HG03159 (cell line): ENCODE measurements around the gene TEKT4.
"Not testable (repeated sequence)": the region's sequence is repeated elsewhere in the genome, so short reads cannot be mapped to it uniquely, and the experiment has no call there.

Experiments
- ATAC-seq: cut with Tn5 transposase; IDR thresholded peaks from one replicate; pipeline ENCODE4 v1.9.1; 2021; ENCODE audit warnings: mild to moderate bottlenecking, moderate library complexity; ENCODE audit not compliant: unreplicated experiment

TEKT4 gene

DNA sequence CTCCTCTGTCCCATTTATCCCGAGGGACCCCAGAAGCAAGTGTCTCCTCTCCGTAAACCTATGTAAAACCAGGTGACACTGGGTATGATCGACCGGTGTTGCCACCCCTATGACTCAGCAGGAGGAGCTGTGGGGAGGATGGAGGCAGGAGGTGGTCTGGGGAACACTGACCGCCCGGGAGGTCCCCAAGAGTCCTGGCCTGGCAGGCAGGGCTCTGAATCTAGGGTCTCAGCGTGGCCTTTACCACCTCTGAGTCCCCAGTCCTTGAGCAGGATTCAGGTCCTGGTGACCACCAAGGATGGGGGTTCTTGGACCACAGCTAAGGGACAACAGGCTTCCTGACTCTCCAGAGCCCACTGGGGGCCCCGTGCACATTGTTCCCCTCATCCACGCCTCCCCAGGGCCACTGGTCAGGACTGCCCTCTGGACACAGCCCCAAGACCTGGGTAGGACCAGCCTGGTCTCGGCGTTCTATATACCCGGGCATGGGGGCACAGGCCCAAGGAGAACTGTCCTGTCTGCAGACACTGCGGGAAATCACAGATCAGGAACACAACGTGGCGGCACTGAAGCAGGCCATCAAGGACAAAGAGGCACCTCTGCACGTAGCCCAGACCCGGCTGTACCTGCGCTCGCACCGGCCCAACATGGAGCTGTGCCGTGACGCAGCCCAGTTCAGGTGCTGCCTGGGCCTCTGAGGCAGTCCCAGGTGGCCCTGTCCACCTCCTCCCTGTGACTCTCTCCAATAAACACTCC lies 4.0 kb downstream of the TEKT4 start:
- ATAC-seq = no peak

DNA sequence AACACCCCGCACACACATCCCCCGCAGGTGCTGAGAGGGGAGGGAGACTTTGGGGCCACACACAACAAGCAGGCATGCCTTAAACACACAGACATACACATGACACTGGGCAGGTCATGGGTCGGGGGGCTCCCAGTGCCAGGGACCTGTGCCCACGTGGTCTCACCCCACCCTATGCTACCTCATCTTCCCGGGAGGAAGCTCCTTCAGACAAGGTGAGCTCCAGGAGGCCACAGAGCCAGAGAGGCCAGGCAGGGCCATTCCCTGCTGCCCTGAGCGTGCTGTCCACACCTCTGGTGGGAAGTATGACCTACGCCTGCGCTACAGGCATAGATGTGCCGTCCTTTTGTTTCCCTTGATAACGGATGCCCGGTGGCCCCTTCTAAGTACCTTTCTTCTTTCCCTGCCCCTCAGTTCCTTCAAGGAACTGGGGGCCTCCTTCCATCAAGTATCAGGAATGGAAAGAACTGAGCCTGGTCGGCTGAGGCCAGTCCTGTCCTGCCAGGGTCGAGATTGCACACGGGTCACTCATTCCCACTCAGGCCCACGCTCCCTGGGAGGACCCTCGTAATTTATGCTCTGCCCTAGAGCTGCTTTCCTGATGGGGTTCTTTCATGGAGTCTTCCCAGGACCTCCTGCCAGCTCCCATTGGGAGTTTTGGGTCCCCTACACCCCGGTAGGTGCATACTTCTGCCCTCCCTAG lies 4.7 kb downstream of the TEKT4 start:
- no peak for ATAC-seq

DNA sequence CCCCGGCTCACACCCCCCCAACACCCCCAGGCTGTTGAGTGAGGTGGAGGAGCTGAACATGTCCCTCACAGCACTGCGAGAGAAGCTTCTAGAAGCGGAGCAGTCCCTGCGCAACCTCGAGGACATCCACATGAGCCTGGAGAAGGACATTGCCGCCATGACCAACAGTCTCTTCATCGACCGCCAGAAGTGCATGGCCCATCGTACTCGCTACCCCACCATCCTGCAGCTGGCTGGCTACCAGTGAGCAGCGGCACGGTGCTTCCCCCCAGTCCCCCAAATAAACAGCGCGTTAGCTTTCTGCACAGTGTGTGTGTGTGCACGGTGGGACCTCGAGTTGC lies 5.3 kb downstream of the TEKT4 start:
- ATAC-seq = no peak

DNA sequence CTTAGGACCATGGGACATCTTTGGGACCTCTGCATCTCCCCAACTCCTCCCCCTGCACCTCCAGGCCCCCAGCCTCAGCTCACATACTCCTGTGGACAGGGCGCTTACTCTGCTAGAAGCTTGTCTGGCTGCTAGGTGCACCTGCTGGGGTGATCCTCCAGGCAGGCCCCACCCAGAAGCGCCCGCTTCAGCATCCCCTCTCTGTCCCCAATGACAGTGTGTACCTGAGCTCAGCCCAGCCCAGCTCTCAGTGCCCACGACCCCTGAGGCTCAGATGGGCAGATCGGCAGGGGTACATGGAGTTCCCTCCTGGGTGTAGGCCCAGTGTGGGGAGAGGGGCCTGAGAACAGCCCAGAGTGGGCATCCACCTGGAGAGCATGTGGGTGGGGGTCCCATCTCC lies 5.9 kb downstream of the TEKT4 start:
- no peak for ATAC-seq

DNA sequence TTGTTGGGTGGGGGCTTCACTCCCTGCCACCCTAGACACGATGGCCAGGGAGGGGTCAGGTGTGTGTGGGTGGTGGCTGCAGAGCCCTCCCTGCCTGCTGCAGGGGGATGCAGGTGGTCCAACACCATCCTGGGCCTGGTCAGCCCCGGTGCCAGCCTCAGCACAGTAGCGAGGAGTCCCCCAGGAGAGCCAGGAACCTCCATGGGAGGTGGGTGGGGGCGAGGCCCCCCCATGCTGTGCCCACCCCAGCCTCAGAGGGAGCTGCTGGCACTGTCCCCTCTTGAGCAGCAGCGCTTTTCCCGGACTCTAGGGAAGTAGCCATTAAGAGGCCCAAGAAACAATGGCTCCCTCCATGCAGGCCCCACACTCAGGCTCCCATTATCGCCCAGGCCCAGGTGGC lies 7.3 kb downstream of the TEKT4 start:
- ATAC-seq = not testable (repeated sequence)

DNA sequence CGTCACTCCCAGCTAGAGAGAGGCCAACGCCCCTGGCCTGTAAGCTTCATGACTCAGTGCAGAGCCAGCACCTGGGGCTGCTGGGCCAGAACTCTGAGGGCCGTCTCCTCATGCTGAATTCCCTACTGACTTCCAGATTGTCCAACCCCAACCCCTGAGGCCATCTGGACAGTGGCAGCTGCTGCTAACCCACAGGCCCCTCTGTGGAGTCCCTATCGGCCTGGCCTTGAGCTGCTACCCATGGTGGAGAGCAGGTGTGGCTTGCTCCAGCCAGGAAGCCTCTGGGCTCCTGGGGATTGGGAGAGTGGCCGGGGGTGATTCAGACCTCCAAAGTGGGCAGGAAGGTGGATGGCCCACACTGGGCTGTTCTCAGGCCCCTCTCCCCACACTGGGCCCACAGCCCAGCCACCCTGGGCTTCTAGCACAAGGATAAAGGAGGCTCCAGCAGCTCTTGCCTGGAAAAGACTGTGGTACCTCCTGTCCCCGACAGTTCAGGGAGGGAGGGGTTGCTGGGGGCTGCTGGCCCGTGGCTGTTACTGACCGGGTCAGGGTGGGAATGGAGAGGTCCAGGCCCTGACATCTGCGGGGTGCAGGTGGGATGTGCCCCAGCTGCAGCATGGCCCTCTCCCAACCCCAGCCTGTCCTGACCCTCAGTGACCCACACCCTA lies 8.2 kb downstream of the TEKT4 start:
- no peak for ATAC-seq

DNA sequence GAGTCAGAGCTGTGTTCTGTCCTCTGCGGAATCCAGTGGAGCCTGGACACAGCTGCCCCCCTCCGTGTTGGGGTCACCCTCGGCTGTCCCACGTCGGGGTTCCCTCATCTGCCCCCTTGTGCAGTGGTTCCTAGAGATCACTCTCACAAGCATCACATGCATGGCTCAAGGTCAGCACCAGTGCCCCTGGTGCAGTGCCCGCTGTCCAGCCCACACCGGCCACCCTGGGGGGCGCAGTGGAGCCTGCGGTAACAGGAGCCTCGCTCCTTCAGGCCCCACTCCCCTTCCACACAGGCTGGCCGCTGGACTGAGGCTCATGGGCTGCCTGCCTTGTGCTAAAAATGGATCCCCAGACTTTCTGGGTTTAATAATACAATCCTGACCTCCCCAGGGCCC lies 8.8 kb downstream of the TEKT4 start:
- ATAC-seq = no peak

DNA sequence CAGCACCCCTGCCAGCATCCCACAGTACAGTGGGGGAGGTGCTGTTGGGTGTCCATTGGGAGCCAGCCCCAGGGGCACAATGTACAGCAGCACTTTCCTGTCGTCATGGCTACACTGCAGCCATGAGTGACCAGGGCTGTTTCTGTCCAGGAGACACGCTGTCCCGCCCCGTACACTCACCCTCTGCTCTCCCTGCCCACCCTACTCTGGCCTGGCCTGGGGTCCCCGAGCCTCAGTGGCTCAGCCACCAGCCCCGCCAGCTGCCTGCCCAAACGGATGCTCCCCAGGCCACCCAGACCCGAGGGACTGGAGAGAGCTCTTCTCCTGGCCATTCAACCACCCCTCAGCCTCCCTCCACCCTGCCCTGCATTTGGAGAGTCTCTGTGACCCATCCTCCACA lies 9.3 kb downstream of the TEKT4 start:
- ATAC-seq = no peak

DNA sequence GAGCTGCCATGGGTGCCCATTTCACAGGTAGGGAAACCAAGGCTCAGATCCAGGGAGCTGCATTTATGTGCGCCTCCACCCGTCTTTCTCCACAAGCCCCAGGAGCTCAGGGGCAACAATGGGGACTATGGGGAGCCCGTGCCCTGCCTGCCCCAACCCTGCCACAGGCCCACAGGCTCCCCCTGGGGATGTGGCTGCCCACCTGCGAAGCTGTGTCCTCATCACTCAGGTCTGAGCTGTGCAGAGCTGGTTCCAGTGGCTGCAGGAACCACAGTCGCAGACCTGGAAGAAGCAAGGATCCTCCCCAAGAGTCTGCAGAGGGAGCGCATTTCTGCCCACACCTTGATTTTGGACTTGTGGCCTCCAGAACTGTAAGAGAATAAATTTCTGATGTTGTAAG lies 9.8 kb downstream of the TEKT4 start:
- no peak for ATAC-seq

DNA sequence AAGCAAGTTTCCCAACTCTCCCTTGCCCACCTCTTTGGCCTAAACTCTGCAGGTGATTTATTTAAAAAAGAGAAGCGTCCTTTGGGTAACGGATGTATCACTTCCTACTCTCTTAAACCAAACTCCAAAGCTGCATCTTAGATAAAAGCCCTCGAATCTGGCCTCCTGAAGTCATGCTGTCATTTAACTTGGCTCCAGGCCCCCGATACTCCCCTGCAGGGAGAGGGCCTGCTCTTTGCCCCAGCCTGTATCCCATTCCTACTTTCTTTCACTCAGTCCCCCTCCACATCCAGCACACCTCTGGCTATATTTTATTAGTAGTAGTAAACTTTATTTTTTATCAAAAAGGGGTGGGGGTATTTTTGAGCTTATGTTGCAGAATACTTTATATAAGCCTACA lies 19.0 kb downstream of the TEKT4 start:
- ATAC-seq = no peak

DNA sequence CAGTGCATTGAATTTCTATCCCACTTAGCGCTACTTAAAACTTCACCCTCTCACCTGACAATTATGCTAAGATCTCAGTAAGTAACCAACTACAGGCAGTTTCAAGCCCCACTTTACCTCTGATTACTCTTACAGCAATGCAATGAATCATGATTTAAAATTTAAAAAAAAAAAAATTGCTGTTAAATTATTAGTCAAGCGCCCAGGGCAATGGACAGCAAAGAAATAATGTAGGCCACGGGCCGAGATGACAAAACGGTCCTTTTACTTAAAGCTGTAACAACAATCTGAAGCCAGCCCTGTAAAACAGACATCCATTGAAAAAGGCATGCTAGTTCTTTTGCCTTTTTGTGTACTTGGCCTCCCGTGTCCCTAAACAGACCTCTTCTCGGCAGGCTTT lies 24.0 kb downstream of the TEKT4 start:
- not testable (repeated sequence) for ATAC-seq

DNA sequence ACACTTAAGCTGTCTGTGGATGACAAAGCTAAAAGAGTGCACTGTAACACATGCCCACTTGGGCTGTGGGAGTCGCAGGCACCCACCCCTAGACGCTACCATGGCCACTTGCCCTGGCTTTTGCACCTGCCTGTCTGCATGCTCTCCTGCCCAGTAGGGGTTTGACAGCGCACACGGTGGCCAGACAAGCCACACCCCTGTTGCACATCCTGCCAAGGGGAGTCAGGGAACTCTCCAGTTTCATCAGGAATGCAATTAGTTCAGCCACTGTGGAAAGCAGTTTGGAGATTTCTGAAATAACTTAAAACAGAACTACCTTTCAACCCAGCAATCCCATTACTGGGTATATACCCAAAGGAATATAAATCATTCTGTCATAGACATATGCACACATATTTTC lies 35.7 kb downstream of the TEKT4 start:
- not testable (repeated sequence) for ATAC-seq

DNA sequence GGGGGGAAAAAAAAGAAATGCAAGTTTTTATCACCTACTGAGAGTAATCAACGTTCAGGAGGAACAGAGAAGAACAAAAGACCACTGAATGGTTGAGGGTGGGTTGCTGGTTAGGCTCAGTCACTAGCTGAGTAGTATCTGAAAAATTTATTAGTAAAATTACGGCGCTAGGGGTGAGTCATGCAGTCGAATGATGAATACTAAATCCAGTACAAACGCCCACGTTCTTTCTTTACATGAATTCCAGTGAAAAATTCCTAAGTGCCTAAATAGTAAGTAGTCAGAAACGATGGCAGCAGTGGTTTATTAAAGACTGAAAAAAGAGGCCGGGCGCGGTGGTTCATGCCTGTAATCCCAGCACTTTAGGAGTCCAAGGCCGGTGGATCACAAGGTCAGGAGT lies 52.0 kb downstream of the TEKT4 start:
- no peak for ATAC-seq

DNA sequence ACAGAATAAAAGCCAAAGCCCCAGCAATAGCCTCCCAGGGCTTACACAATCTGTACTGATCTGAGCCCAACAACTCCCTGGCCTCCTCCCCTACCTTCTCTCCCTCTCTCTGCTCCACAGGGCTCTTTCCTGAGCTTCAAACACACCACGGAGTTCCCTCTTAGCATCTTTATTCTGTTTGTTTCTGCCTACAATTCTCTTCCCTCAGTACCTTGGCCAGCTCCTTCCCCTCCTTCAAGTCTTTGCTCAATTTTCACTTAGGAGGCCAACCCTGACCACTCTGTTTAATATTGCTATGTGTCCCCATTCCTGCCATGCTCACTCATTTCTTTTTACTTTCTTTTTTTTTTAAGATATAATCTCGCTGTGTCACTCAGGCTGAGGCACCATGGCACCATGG lies 53.8 kb downstream of the TEKT4 start:
- not testable (repeated sequence) for ATAC-seq
